Aorta (tissue), 5 donors: Measurements from ENCODE around the gene SNAP29. TPM values are rescaled to one million over a fixed set of nuclear protein-coding genes. Genes with fewer than 3 reads are reported as not detected.

ENCODE experiments used
- ATAC-seq: fragments of 200-7000 bp; cut with Tn5 transposase; one replicate; pipeline ENCODE4 v1.9.1; 2022; ENCODE audit warnings: moderate library complexity; ENCODE audit not compliant: low FRiP score
- DNase-seq, 2 donors: peaks; one replicate each; pipeline ENCODE4 v3.0.0-alpha.2; 2020
- H3K27ac ChIP-seq, 2 donors: one replicate each; pipeline ENCODE4 v1.5.1; 2013; ENCODE audit warnings: low read length in 2 of 2, mild to moderate bottlenecking in 2 of 2, moderate library complexity in 2 of 2, control low read depth in 1 of 2, inconsistent platforms in 1 of 2, low read depth in 1 of 2
- H3K27me3 ChIP-seq, 2 donors: one replicate each; pipeline ENCODE4 v1.6.1; 2013; ENCODE audit warnings: control low read depth in 1 of 2, low read length in 1 of 2, mild to moderate bottlenecking in 1 of 2, moderate library complexity in 1 of 2; ENCODE audit not compliant: insufficient read depth in 2 of 2, control insufficient read depth in 1 of 2
- H3K36me3 ChIP-seq, 2 donors: one replicate each; pipeline ENCODE4 v1.6.1; 2013; ENCODE audit warnings: control low read depth in 1 of 2, low read length in 1 of 2, mild to moderate bottlenecking in 1 of 2; ENCODE audit not compliant: insufficient read depth in 2 of 2, control insufficient read depth in 1 of 2
- H3K4me1 ChIP-seq, 2 donors: one replicate each; pipeline ENCODE4 v1.6.1; 2013; ENCODE audit warnings: low read length in 2 of 2, control low read depth in 1 of 2, mild to moderate bottlenecking in 1 of 2, moderate library complexity in 1 of 2; ENCODE audit not compliant: insufficient read depth in 2 of 2, control insufficient read depth in 1 of 2
- H3K4me3 ChIP-seq, 2 donors: one replicate each; pipeline ENCODE4 v1.5.1; 2013; ENCODE audit warnings: low read length in 2 of 2, control low read depth in 1 of 2, mild to moderate bottlenecking in 1 of 2
- H3K9me3 ChIP-seq: one replicate; pipeline ENCODE4 v1.6.1; 2013; ENCODE audit warnings: mild to moderate bottlenecking, low read length; ENCODE audit not compliant: control insufficient read depth
- WGBS, 2 donors: extraction: QIAGEN DNeasy Blood & Tissue Kit; methylation state at CpG; one replicate each; pipeline ENCODE4 v1.1.7; 2013; 5-methylcytosine and 5-hydroxymethylcytosine counted together
- intact Hi-C, 2 donors: fragments of 100-400 bp; cut with DNase I; formaldehyde crosslinking; loops; one replicate each; pipeline versions ENCODE4 v1.14.2 to v1.15.0; 2022
- polyA plus RNA-seq, 2 donors: library from polyadenylated mRNA; stranded (reverse); fragments of 200-250 nt; gene quantifications; one replicate each; pipeline ENCODE4 v1.2.3, GENCODE V29; 2013
- total RNA-seq, 2 donors: library from RNA; stranded (reverse); fragmentation: NEBNext Ultra II Directional; extraction: Animal tissue kit (Norgen Biotek cat#: 25700); gene quantifications; one replicate each; pipeline ENCODE4 v1.2.1, GENCODE V29; 2021
- donor health status: healthy with polysubstance abuse.
- donor health status: Bipolar disorder and iron deficiency.
- donor health status: DM: no; HTN: no; CAD: no.
- donor health status: DM: no; HTN: no; CAD: no.
- donor health status: DM: yes; HTN: yes; CAD: no.

SNAP29 gene
- total and polyA plus RNA-seq, 4 donors: 19.2 to 25.5 (median 22.3) TPM

- intact Hi-C loops: no loop called here
- H3K27me3 ChIP-seq: no peaks in the 10 kb centered on the region
- DNase-seq (no peak), ATAC-seq (no peak)
- H3K27ac ChIP-seq: no peak overlapping the region
- no peaks in the 10 kb centered on the region for H3K36me3 ChIP-seq
- no peak overlapping the region for H3K4me3 ChIP-seq
- H3K9me3 ChIP-seq: no peaks in the 10 kb centered on the region
- H3K4me1 ChIP-seq: no peaks in the 10 kb centered on the region
- 36 to 68% methylated on average over 2 of the region's 2 CpGs for WGBS, 2 donors
These were observed 15.3 kb upstream of the SNAP29 start for GRCh38 chr22:20843501-20843900.

- intact Hi-C loops: no loop called here
- Histone ChIP-seq H3K4me3 (no peak overlapping the region), H3K36me3 (no peaks in the 10 kb centered on the region), H3K27ac (no peak overlapping the region), H3K4me1 (no peaks in the 10 kb centered on the region), H3K27me3 (no peaks in the 10 kb centered on the region), H3K9me3 (no peaks in the 10 kb centered on the region)
- no peak for DNase-seq
- 91 to 92% methylated on average over 5 of the region's 5 CpGs for WGBS, 2 donors
- no peak for ATAC-seq
These were observed 14.5 kb upstream of the SNAP29 start for GRCh38 chr22:20844055-20845037.

GRCh38 chr22:20847318-20847822, 11.4 kb upstream of the SNAP29 start:
- no peaks in the 10 kb centered on the region for H3K36me3 ChIP-seq

GRCh38 chr22:20852076-20852475, 6.7 kb upstream of the SNAP29 start:
- ATAC-seq: no peak
- intact Hi-C loops: no loop called here
- no peaks in the 10 kb centered on the region for H3K27me3 ChIP-seq

More at GRCh38 chr22:20847318-20847822, 11.4 kb upstream of the SNAP29 start:
- no peaks in the 10 kb centered on the region for H3K27me3 ChIP-seq
- 92 to 100% methylated on average over 2 of the region's 2 CpGs for WGBS, 2 donors
- H3K4me3 ChIP-seq: no peak overlapping the region
- intact Hi-C loops: no loop called here
- no peak overlapping the region for H3K27ac ChIP-seq
- no peak for ATAC-seq
- no peaks in the 10 kb centered on the region for H3K9me3 ChIP-seq
- DNase-seq: no peak
- no peaks in the 10 kb centered on the region for H3K4me1 ChIP-seq

GRCh38 chr22:20852503-20852902, 6.3 kb upstream of the SNAP29 start:
- intact Hi-C loops: no loop called here
- Histone ChIP-seq H3K27ac (no peak overlapping the region), H3K9me3 (no peaks in the 10 kb centered on the region), H3K36me3 (no peaks in the 10 kb centered on the region), H3K4me3 (no peak overlapping the region), H3K27me3 (no peaks in the 10 kb centered on the region), H3K4me1 (no peaks in the 10 kb centered on the region)
- 67 to 79% methylated on average over 6 of the region's 6 CpGs for WGBS, 2 donors
- no peak for DNase-seq
- ATAC-seq: no peak

More at GRCh38 chr22:20852076-20852475, 6.7 kb upstream of the SNAP29 start:
- Histone ChIP-seq H3K9me3 (no peaks in the 10 kb centered on the region), H3K4me3 (no peak overlapping the region), H3K36me3 (no peaks in the 10 kb centered on the region), H3K4me1 (no peaks in the 10 kb centered on the region), H3K27ac (no peak overlapping the region)
- WGBS, 2 donors: 62 to 73% methylated on average over 4 of the region's 4 CpGs
- no peak for DNase-seq

- intact Hi-C loops: no loop called here
- H3K9me3 ChIP-seq: no peaks in the 10 kb centered on the region
- H3K36me3 ChIP-seq: no peaks in the 10 kb centered on the region
- DNase-seq (no peak), ATAC-seq (no peak)
- peaks cover 0 to 2% of the 10 kb centered on the region in 2 donors for H3K4me1 ChIP-seq
- H3K27me3 ChIP-seq: no peaks in the 10 kb centered on the region
- no peak overlapping the region for H3K27ac ChIP-seq
- WGBS, 2 donors: 92 to 95% methylated on average over 3 of the region's 3 CpGs
- no peak overlapping the region for H3K4me3 ChIP-seq
These were observed 5.6 kb upstream of the SNAP29 start for GRCh38 chr22:20853236-20853660.

- DNase-seq: no peak
- Histone ChIP-seq H3K27ac (no peak overlapping the region), H3K27me3 (no peaks in the 10 kb centered on the region), H3K4me3 (peak overlapping the region in 1 of 2 donors; percentile 62), H3K4me1 (peaks cover 0 to 2% of the 10 kb centered on the region in 2 donors), H3K9me3 (no peaks in the 10 kb centered on the region), H3K36me3 (no peaks in the 10 kb centered on the region)
- 33 to 43% methylated on average over 7 of the region's 7 CpGs for WGBS, 2 donors
- ATAC-seq: no peak
- intact Hi-C loops: no loop called here
These were observed 1.6 kb upstream of the SNAP29 start for GRCh38 chr22:20857247-20857643.

- H3K36me3 ChIP-seq: no peaks in the 10 kb centered on the region
- H3K4me3 ChIP-seq: peak overlapping the region; percentile 62 to 79
- ATAC-seq (peak; percentile 86), DNase-seq (peak; percentile 93 to 96)
- no peaks in the 10 kb centered on the region for H3K27me3 ChIP-seq
- no peaks in the 10 kb centered on the region for H3K9me3 ChIP-seq
- intact Hi-C loops: no loop called here
- H3K27ac ChIP-seq: peak overlapping the region in 1 of 2 donors; percentile 60
- H3K4me1 ChIP-seq: peaks cover 0 to 2% of the 10 kb centered on the region in 2 donors
- WGBS, 2 donors: 0 to 1% methylated on average over 36 to 38 of the region's 38 CpGs
These were observed 781 bp upstream of the SNAP29 start for GRCh38 chr22:20857838-20858614.
